Psoas muscle (tissue), 8 donors: ENCODE measurements around the gene STK17A. TPM values are rescaled to one million over a fixed set of nuclear protein-coding genes. Genes with fewer than 3 reads are reported as not detected.

Source experiments
- ATAC-seq, 4 donors: fragments of 200-7000 bp; cut with Tn5 transposase; one replicate each; pipeline ENCODE4 v1.9.1; 2020; ENCODE audit warnings: moderate library complexity in 3 of 4, mild to moderate bottlenecking in 2 of 4
- DNase-seq, 2 donors: peaks; one replicate each; pipeline ENCODE4 v3.0.0-alpha.2; 2020
- H3K27ac ChIP-seq: fragments of 200-600 bp; one replicate; pipeline ENCODE4 v1.8.0; 2022
- H3K27me3 ChIP-seq, 3 donors: fragments of 200-600 bp in 1 of 3; one replicate each; pipeline versions ENCODE4 v1.6.1 to v1.8.0; 2013 to 2022; ENCODE audit warnings: low read length in 2 of 3, mild to moderate bottlenecking in 2 of 3, moderate library complexity in 1 of 3; ENCODE audit not compliant: insufficient read depth in 3 of 3
- H3K36me3 ChIP-seq, 2 donors: fragments of 200-600 bp in 1 of 2; one replicate each; pipeline versions ENCODE4 v1.6.1 to v1.8.0; 2013 to 2022; ENCODE audit warnings: low read depth in 1 of 2, mild to moderate bottlenecking in 1 of 2, moderate library complexity in 1 of 2; ENCODE audit not compliant: insufficient read depth in 1 of 2
- H3K4me1 ChIP-seq: fragments of 200-600 bp; one replicate; pipeline ENCODE4 v1.8.0; 2022
- H3K4me3 ChIP-seq: fragments of 200-600 bp; one replicate; pipeline ENCODE4 v1.8.0; 2022; ENCODE audit warnings: mild to moderate bottlenecking
- H3K9me3 ChIP-seq: fragments of 200-600 bp; one replicate; pipeline ENCODE4 v1.8.0; 2022
- WGBS, 3 donors: extraction: QIAGEN DNeasy Blood & Tissue Kit; methylation state at CpG; one replicate each; pipeline versions ENCODE4 v1.1.6 to v1.1.7; 2013; 5-methylcytosine and 5-hydroxymethylcytosine counted together
- intact Hi-C, 2 donors: fragments of 100-400 bp; cut with DNase I; formaldehyde crosslinking; loops; one replicate each; pipeline versions ENCODE4 v1.11.0 to v1.14.2; 2022
- polyA plus RNA-seq, 3 donors: library from polyadenylated mRNA; stranded (reverse); fragments of 200-250 nt; gene quantifications; one replicate each; pipeline ENCODE4 v1.2.3, GENCODE V29; 2013
- total RNA-seq, 4 donors: library from RNA; stranded (reverse); fragmentation: NEBNext Ultra II Directional in 2 of 4; extraction: Animal tissue kit (Norgen Biotek cat#: 25700) in 2 of 4; gene quantifications; one replicate each; pipeline versions ENCODE4 v1.2.1 to v1.2.4, GENCODE V29; 2021 to 2023
- TF ChIP-seq, protein P1 (sequence below): fragments of 200-600 bp; IDR thresholded peaks from one replicate; pipeline ENCODE4 v1.8.0; 2022; ENCODE audit warnings: antibody characterized with exemption
- donor health status: healthy with polysubstance abuse.
- donor health status: DM: no; HTN: no; CAD: no; lungs with moderate emphysema.
- donor health status: Bipolar disorder and iron deficiency.
- donor health status: healthy.
- donor health status: DM: yes; HTN: yes; CAD: no.
- donor health status: DM: no; HTN: no; CAD: no.
- donor health status: DM: no; HTN: no; CAD: no.
- donor health status: DM: yes; HTN: yes; CAD: no.

STK17A gene
- total and polyA plus RNA-seq, 7 donors, result 16.5 to 47.5 (median 21.4) TPM

DNA sequence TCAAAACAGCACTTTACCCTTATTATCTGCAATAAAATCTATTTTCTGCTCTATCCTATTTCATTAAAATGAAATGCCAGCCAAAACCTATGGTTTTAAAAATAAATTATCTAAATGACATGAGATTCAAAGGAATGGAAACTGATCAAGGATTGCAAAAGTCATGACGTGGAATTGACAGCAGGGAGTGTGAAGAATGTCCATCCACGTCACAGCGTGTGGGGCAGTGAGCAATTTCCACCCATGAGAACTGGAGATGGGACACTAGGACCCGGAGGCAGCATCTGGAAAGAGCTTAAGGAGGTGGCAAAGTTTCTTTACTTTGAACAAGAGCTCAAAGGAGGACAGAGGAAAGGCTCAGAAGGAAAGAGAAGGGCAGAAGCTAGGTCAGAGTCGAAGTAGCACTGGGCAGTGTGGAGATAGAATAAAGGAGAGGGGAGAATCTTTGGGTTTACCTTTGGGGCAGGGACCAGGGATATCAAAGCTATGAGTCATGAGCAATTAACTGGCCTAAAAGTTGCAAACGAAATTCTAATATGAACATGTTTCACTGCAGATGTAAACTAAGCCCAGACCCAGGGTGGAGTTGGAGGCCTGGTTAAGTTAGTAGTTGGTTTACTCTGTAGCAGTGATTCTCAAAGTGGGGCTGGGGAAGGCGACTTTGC, 24.9 kb upstream of the STK17A start:
- WGBS, 3 donors, result 77 to 85% (median 83%) methylated on average over 7 of the region's 7 CpGs
- no peaks in the 10 kb centered on the region for H3K9me3 ChIP-seq
- peaks cover 0 to 9% (median 0%) of the 10 kb centered on the region in 3 donors for H3K27me3 ChIP-seq
- DNase-seq (no peak), ATAC-seq (no peak)
- H3K36me3 ChIP-seq, result no peaks in the 10 kb centered on the region
- TF ChIP-seq, protein P1, sequence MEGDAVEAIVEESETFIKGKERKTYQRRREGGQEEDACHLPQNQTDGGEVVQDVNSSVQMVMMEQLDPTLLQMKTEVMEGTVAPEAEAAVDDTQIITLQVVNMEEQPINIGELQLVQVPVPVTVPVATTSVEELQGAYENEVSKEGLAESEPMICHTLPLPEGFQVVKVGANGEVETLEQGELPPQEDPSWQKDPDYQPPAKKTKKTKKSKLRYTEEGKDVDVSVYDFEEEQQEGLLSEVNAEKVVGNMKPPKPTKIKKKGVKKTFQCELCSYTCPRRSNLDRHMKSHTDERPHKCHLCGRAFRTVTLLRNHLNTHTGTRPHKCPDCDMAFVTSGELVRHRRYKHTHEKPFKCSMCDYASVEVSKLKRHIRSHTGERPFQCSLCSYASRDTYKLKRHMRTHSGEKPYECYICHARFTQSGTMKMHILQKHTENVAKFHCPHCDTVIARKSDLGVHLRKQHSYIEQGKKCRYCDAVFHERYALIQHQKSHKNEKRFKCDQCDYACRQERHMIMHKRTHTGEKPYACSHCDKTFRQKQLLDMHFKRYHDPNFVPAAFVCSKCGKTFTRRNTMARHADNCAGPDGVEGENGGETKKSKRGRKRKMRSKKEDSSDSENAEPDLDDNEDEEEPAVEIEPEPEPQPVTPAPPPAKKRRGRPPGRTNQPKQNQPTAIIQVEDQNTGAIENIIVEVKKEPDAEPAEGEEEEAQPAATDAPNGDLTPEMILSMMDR, result no peak
- intact Hi-C loops, result no loop called here
- H3K4me1 ChIP-seq, result no peaks in the 10 kb centered on the region
- H3K4me3 ChIP-seq, result no peak overlapping the region
- no peak overlapping the region for H3K27ac ChIP-seq

DNA sequence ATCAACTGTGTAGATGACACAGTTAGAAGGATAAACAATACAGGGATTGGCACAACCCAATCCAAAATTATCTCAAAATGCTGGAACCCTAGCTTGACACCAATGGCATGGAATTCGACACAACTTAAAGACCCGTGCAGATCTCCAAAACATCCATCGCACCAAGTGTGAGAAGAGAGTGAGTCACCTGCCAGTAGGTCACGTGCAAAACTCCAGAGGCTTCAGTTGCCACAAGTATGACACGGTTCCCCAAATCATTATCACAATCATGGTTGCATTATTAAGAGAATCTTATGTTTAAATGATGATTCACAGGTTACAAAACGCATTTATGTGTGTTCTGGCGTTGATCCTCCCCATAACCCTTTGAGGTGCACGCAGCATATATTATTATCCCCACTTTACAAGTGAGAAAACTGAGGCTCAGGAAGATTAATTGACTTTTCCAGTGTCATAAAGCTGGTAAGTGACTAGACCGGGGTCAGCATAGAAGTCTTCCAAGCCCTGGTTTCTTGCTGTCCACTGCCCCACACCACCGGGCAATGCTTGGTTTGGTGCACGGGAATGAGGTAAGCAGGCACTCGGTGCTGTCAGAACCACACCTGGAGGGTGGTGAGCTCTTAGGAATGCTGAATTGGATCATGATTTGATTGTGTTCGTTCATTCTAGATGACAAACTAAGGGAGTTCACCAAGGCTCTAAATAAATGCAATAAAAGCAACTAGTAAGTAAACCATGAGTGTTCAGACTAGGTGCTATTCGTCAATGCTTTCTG, 23.6 kb upstream of the STK17A start:
- DNase-seq, result no peak
- TF ChIP-seq, protein P1, result no peak
- Histone ChIP-seq H3K36me3 (no peaks in the 10 kb centered on the region), H3K4me3 (no peak overlapping the region), H3K4me1 (no peaks in the 10 kb centered on the region), H3K27me3 (peaks cover 0 to 9% (median 0%) of the 10 kb centered on the region in 3 donors), H3K27ac (no peak overlapping the region), H3K9me3 (no peaks in the 10 kb centered on the region)
- intact Hi-C loops, result no loop called here
- WGBS, 3 donors, result 88 to 91% (median 91%) methylated on average over 14 of the region's 14 CpGs
- ATAC-seq, result no peak

DNA sequence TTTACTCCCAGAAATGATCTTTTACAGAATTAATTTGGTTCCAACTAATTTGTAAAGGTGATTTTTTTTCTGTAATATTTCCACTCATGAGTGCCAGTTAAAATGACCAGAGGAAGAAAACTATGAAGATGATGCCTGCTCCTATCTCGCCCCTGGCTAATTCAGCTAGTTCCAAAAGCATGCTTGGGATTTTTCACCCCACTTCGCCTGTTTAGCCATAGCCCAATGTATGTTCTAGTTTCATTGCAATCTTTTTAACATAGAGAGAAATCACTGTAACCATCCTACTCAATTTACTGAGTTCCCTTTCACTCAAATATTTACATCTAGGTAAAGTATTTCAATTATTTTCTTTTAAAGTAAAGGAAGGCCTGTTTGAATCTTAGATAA, 23.0 kb upstream of the STK17A start:
- Histone ChIP-seq H3K27me3 (peaks cover 0 to 13% (median 0%) of the 10 kb centered on the region in 3 donors), H3K27ac (no peak overlapping the region), H3K36me3 (no peaks in the 10 kb centered on the region), H3K9me3 (no peaks in the 10 kb centered on the region), H3K4me1 (no peaks in the 10 kb centered on the region), H3K4me3 (no peak overlapping the region)
- DNase-seq, result no peak
- intact Hi-C loops, result no loop called here
- no peak for ATAC-seq
- 88 to 91% (median 89%) methylated on average over 2 of the region's 2 CpGs for WGBS, 3 donors
- TF ChIP-seq, protein P1, result no peak

DNA sequence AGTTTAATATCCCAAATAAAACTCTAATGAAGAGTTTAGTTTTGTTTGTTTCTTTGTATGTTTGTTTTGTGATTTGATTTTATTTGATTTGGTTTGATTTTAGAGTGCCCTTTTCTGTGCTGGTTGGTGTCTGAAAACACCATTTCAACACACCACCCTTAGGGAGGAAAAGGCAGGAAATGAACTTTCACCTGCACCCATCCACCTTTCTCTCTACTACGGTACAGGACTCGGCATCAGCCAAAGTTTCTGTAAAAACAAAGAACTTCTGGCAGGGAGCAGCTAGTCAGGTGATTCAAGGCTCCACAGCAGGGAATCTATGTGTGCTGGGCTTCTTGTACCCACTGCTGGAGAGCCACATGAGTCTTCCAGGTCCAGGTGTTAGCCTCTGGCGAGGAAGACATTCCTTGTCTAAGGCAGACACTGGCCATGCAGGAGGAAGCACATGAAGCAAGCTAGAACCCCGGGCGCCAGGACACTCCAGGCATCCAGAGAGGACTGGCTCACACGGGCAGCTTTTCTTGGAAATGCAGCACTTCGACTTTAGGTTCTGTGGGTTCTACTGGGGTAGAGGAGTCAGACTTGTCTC, 22.1 kb upstream of the STK17A start:
- TF ChIP-seq, protein P1, result no peak
- no peaks in the 10 kb centered on the region for H3K9me3 ChIP-seq
- H3K27ac ChIP-seq, result no peak overlapping the region
- no peaks in the 10 kb centered on the region for H3K4me1 ChIP-seq
- 79 to 85% (median 82%) methylated on average over 7 of the region's 7 CpGs for WGBS, 3 donors
- H3K4me3 ChIP-seq, result no peak overlapping the region
- DNase-seq, result no peak
- ATAC-seq, result no peak
- no peaks in the 10 kb centered on the region for H3K36me3 ChIP-seq
- H3K27me3 ChIP-seq, result peaks cover 0 to 13% (median 0%) of the 10 kb centered on the region in 3 donors
- intact Hi-C loops, result no loop called here
